ENCODE measurements around the gene ATP4B.

DNA sequence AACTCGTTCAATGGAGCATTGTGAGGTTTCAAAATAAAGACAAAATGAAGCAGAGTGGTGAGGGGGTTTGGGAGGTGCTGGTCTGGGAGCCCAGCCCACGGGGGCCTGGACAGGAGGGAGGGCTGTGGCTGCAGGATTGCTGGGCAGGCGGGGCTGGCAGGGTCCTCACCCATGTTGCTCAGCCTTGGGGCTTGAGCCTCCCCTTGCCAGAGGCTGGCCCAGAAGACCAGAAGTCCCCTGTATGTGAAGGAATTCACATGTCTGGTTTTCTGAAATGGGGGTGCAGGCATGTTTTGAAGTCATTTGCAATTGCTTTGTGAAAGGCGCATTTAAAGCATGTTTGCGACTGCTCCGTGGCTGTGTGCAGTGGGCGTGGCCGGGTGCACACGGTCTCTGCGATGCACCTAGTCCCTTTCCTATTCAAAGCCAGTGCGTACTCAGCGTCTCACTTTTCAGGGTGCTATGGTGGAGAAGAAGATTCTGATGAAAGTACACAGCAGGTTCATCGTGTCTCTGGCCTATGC is 11.3 kb upstream of the ATP4B start:
- TF ChIP-seq, protein P1, sequence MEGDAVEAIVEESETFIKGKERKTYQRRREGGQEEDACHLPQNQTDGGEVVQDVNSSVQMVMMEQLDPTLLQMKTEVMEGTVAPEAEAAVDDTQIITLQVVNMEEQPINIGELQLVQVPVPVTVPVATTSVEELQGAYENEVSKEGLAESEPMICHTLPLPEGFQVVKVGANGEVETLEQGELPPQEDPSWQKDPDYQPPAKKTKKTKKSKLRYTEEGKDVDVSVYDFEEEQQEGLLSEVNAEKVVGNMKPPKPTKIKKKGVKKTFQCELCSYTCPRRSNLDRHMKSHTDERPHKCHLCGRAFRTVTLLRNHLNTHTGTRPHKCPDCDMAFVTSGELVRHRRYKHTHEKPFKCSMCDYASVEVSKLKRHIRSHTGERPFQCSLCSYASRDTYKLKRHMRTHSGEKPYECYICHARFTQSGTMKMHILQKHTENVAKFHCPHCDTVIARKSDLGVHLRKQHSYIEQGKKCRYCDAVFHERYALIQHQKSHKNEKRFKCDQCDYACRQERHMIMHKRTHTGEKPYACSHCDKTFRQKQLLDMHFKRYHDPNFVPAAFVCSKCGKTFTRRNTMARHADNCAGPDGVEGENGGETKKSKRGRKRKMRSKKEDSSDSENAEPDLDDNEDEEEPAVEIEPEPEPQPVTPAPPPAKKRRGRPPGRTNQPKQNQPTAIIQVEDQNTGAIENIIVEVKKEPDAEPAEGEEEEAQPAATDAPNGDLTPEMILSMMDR (IDR thresholded peaks at IDR 0.05; ENCODE audit: poor library complexity): no peak
- no peak for TF ChIP-seq EZH2 (IDR thresholded peaks at IDR 0.05; ENCODE audit: borderline replicate concordance)
- no peak for TF ChIP-seq EZH2phosphoT487 (IDR thresholded peaks at IDR 0.05; ENCODE audit: low read depth, severe bottlenecking, unreplicated experiment)
